VCaP (cell line): Measurements from ENCODE around the gene GIMAP2.

Experiments
- H3K27ac ChIP-seq: fragments of 450-650 bp; 2 replicates; pipeline ENCODE4 v1.5.1; 2017
- CTCF ChIP-seq: fragments of 450-650 bp; conservative IDR thresholded peaks from 2 replicates; pipeline ENCODE4 v1.5.1; 2017; ENCODE audit warnings: mild to moderate bottlenecking, moderate library complexity

GIMAP2 gene

GRCh38 chr7:150737265-150738055 is 52.0 kb downstream of the GIMAP2 start, which contains the start of gene GIMAP5:
GIMAP5 (plus strand) TSS chr7:150737418; CDS start chr7:150740885, 3,467 bp downstream.
- peak within 1 kb of the TSS; percentile 26 for H3K27ac ChIP-seq
- no peak for TF ChIP-seq CTCF

DNA sequence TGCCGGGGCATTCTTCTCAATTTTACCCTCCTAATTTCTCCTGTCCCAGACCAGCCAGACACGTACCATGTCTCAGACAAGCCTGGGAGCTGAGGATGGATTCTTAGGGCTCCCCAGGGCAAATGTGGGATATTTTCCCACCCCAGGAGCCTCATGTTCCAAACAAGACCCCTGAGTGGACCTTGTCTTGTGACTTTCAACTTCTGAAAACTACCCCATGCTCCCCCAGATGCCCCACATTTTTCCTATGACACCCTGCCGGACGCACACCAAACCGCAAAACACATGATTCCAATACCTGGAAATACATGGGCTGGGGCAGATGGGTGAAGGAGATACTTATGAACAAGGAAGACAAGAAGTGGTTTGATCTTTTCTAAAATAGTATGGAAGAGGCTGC is 52.6 kb downstream of the GIMAP2 start:
- TF ChIP-seq CTCF: no peak
- H3K27ac ChIP-seq: no peak overlapping the region

DNA sequence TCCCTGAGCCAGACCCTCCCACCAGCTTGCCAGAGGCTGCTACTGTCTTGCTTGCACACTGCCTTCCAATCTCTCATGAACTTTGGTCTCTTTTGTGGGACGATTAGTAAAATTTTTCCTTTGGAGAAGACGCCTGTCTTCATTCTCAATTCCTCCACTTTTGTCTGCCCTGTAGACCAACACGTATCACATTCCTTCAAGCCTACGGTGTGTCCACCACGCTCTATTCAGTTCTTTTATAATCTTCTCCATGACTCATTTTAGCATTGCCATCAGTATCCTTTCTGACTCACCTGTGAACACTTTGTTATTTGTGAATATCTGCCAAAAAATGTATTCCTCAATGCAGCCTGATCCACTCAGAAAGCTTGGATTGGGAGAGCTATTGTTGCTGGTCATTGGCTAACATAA is 53.1 kb downstream of the GIMAP2 start:
- no peak for TF ChIP-seq CTCF
- no peak overlapping the region for H3K27ac ChIP-seq

DNA sequence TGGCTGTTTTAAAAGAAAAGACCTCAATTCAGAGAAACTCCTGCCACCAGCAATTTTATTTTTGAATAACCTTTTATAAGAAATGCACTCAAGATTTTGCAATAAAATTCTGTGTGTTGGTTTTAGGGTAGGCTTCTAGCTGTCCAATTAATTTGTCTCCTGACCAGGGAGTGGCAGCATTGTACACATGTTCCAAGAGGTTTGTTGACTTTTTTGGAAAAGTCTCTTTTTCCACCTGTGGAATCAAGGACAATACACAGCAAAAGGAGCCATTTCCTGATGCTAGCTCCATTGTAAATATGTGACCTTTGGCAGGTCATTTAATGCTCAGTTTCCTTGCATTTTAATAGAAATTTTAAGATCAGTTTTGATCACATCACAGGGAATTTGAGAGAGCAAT is 53.5 kb downstream of the GIMAP2 start:
- no peak overlapping the region for H3K27ac ChIP-seq
- peak; percentile 72 for TF ChIP-seq CTCF

GRCh38 chr7:150740053-150740452 is 54.5 kb downstream of the GIMAP2 start:
- no peak overlapping the region for H3K27ac ChIP-seq
- no peak for TF ChIP-seq CTCF

- TF ChIP-seq CTCF: no peak
- no peak overlapping the region for H3K27ac ChIP-seq
Measured at GRCh38 chr7:150742286-150742968, 56.9 kb downstream of the GIMAP2 start.
